ENCODE results near the gene MVD. TPM values are rescaled to one million over a fixed set of nuclear protein-coding genes. Genes with fewer than 3 reads are reported as not detected.

The MVD gene
- total RNA-seq, 1 donor from 2014 or later = 25.3 TPM

DNA sequence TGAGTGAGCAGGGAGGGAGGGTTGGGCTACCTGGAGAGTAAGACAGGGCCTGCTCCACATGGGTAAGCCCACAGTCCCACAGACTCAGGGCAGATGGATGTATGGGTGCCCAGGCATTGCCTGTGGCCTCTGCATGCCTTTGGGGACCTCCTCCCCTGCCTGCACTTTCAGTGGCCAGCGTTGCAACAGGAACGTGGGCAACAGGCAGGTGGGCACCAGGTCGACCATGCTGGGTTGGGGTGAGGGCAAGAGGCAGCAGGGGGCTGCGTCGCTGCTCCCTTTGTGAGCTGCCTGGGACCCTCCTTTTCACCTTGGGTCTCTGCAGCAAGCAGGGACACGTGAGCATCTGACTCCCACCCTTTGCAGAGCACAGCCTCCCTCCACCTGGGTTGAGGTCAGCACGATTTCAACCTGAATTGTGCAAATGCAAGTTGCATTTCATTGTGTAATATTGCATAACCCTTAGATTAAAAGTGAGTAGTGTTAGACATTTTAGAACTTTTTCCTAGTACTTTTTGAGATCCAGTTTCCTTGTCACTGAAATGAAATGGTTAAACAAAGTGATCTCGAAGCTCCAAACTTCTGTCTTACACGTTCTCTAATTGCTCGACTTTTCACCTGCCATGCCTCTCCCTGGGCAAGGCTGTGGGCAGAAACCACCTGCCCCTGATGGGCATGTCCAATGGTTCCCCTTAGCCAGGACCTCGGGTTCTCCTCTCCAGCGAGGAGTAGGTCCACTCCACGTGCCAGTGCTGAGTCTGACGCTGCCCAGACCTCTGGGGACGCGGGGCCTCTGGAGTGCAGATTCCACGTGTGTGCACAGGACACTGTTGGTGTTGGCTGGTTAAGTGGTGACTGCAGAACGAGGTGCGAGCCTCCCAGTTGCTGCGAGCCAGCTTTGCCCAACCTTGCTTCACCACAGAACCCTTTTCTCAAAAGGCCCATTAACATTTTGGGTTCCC is 57.4 kb downstream of the MVD start:
- Histone ChIP-seq H3K27me3 (ENCODE audit: low read depth) (no peaks in the 10 kb centered on the region), H3K4me3 (no peak overlapping the region), H3K27ac (replicated peaks) (no peak overlapping the region), H3K9me3 (replicated peaks) (no peaks in the 10 kb centered on the region), H3K36me3 (peaks cover 80% of the 10 kb centered on the region), H3K4me1 (peaks cover 27% of the 10 kb centered on the region)
- intact Hi-C loops (cut with micrococcal nuclease) = no loop called here
- no peak for TF ChIP-seq CTCF (IDR thresholded peaks at IDR 0.05; ENCODE audit: borderline replicate concordance)
- DNase-seq = no peak

DNA sequence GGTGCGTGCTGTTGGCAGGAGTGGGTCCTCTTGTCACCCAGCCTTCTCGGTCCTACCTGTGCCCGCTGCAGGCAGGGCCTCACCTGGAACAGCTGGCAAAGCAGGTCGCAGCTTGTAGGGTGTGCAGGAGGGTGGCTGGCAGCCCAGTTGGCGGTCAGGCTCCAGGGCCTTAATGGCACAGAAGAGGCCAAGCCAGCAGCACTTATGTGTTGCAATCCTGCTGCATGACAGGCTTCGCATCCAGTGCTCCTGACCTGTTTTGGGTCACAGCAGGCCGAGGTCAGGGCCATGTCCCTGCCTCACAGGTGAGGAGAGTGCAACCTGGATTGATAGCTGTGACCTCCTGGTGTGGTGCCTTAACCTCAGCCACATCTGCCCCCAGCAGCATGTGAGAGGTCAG is 60.8 kb downstream of the MVD start:
- H3K9me3 ChIP-seq (replicated peaks) = no peaks in the 10 kb centered on the region
- H3K4me1 ChIP-seq = peaks cover 58% of the 10 kb centered on the region
- TF ChIP-seq CTCF (IDR thresholded peaks at IDR 0.05; ENCODE audit: borderline replicate concordance) = no peak
- H3K36me3 ChIP-seq = peaks cover 77% of the 10 kb centered on the region
- DNase-seq = no peak
- H3K27ac ChIP-seq (replicated peaks) = no peak overlapping the region
- no peak overlapping the region for H3K4me3 ChIP-seq
- no peaks in the 10 kb centered on the region for H3K27me3 ChIP-seq (ENCODE audit: low read depth)
- intact Hi-C loops (cut with micrococcal nuclease) = no loop called here

Other genes starting within 250 kb of the MVD start
- 5.7 TPM for gene ZFPM1, start 209.8 kb downstream of the MVD start, total RNA-seq
- 21.3 TPM for gene ZC3H18, start 92.7 kb downstream of the MVD start, total RNA-seq
- gene IL17C, start 24.5 kb downstream of the MVD start, total RNA-seq = not detected
- gene CYBA, start 12.0 kb downstream of the MVD start, total RNA-seq = 42.6 TPM
- 3.1 TPM for gene SNAI3, start 23.4 kb upstream of the MVD start, total RNA-seq
- 14.2 TPM for gene RNF166, start 43.3 kb upstream of the MVD start, total RNA-seq
- gene CTU2, start 43.4 kb upstream of the MVD start, total RNA-seq = 13.1 TPM
- 17.1 TPM for gene PIEZO1, start 122.1 kb upstream of the MVD start, total RNA-seq
- 0.63 TPM for gene CDT1, start 140.7 kb upstream of the MVD start, total RNA-seq
- gene APRT, start 148.8 kb upstream of the MVD start, total RNA-seq = 39.2 TPM
- 15.5 TPM for gene GALNS, start 193.9 kb upstream of the MVD start, total RNA-seq
- gene TRAPPC2L, start 194.0 kb upstream of the MVD start, total RNA-seq = 52.7 TPM
- gene PABPN1L, start 203.6 kb upstream of the MVD start, total RNA-seq = not detected